Stomach (tissue), 9 donors: ENCODE measurements around the gene COL4A2. TPM values are rescaled to one million over a fixed set of nuclear protein-coding genes. Genes with fewer than 3 reads are reported as not detected.

Experiments
- DNase-seq, 2 donors: peaks; one replicate each; pipeline versions ENCODE4 v3.0.0 to v3.0.0-alpha.2; 2013 to 2019
- H3K27ac ChIP-seq, 5 donors: fragments of 200-600 bp in 4 of 5; sonication (generic) in 4 of 5; one replicate each; pipeline ENCODE4 v1.5.1; 2013 to 2019; ENCODE audit warnings: mild to moderate bottlenecking in 1 of 5, moderate library complexity in 1 of 5
- H3K27me3 ChIP-seq, 3 donors: fragments of 200-600 bp; sonication (generic); one replicate each; pipeline ENCODE4 v1.5.1; 2017 to 2019; ENCODE audit warnings: mixed run types in 1 of 3
- H3K36me3 ChIP-seq, 4 donors: fragments of 200-600 bp; sonication (generic); 1 replicate in 3 of 4; 2 replicates in 1 of 4; pipeline ENCODE4 v1.5.1; 2016 to 2019
- H3K4me1 ChIP-seq, 4 donors: fragments of 200-600 bp; sonication (generic); one replicate each; pipeline ENCODE4 v1.5.1; 2016 to 2019
- H3K4me3 ChIP-seq, 4 donors: fragments of 200-600 bp; sonication (generic) in 3 of 4; one replicate each; pipeline ENCODE4 v1.5.1; 2016 to 2019; ENCODE audit warnings: mild to moderate bottlenecking in 1 of 4
- H3K9me3 ChIP-seq, 4 donors: fragments of 200-600 bp; sonication (generic); one replicate each; pipeline ENCODE4 v1.5.1; 2016 to 2019
- CTCF ChIP-seq, 7 experiments: fragments of 450-650 bp in 4 of 7; fragments of 200-600 bp in 3 of 7; sonication (generic) in 3 of 7; IDR thresholded peaks; one replicate each; pipeline ENCODE4 v1.5.1; 2016 to 2019; ENCODE audit warnings: antibody characterized with exemption in 7 of 7, control low read depth in 2 of 7, mild to moderate bottlenecking in 1 of 7
- EP300 ChIP-seq: sonication (generic); formaldehyde crosslinking; IDR thresholded peaks from one replicate; pipeline ENCODE4 v1.6.1; 2017; ENCODE audit warnings: antibody characterized with exemption
- POLR2A ChIP-seq, 4 donors: fragments of 450-650 bp; IDR thresholded peaks; one replicate each; pipeline ENCODE4 v1.6.1; 2016; ENCODE audit warnings: antibody characterized with exemption in 4 of 4, control low read depth in 2 of 4, mild to moderate bottlenecking in 1 of 4, moderate library complexity in 1 of 4
- POLR2AphosphoS5 ChIP-seq, 3 donors: sonication (generic); formaldehyde crosslinking; IDR thresholded peaks; one replicate each; pipeline ENCODE4 v1.6.1; 2016; ENCODE audit warnings: antibody characterized with exemption in 3 of 3
- WGBS, 5 donors: extraction: QIAGEN DNeasy Blood & Tissue Kit in 3 of 5; methylation state at CpG; one replicate each; pipeline versions ENCODE4 v1.1.5 to v1.1.7; 2013 to 2018; 5-methylcytosine and 5-hydroxymethylcytosine counted together
- intact Hi-C: fragments of 100-400 bp; cut with DNase I; formaldehyde crosslinking; loops from one replicate; pipeline ENCODE4 v1.15.1; 2023; ENCODE audit warnings: low total_unique reads
- polyA plus RNA-seq, 3 donors: library from polyadenylated mRNA; stranded (reverse); fragments of 200-250 nt; gene quantifications; one replicate each; pipeline ENCODE4 v1.2.3, GENCODE V29; 2013
- total RNA-seq, 5 donors: library from RNA; depleted of rRNA; stranded (reverse); fragments of >200 nt; gene quantifications; one replicate each; pipeline versions ENCODE4 v1.1.0 to v1.2.3, GENCODE V29; 2014 to 2016
- donor health status: healthy with polysubstance abuse.
- donor health status: Bipolar disorder and iron deficiency.
- donor health status: healthy.

The COL4A2 gene
- total and polyA plus RNA-seq, 8 donors: 24.0 to 531 (median 214) TPM

GRCh38 chr13:110398564-110399507, 91.8 kb downstream of the COL4A2 start:
- Histone ChIP-seq H3K9me3 (no peaks in the 10 kb centered on the region), H3K27ac (peak overlapping the region in 4 of 5 donors; percentile 84 to 94 (median 89)), H3K27me3 (peaks cover 0 to 4% (median 0%) of the 10 kb centered on the region in 3 donors), H3K4me3 (no peak overlapping the region), H3K4me1 (peaks cover 0 to 49% (median 28%) of the 10 kb centered on the region in 4 donors), H3K36me3 (no peaks in the 10 kb centered on the region)
- intact Hi-C loops: no loop called here
- 63 to 77% (median 73%) methylated on average over 7 of the region's 7 CpGs for WGBS, 5 donors
- no peak for DNase-seq
- no peak for TF ChIP-seq POLR2A (IDR thresholded peaks at IDR 0.05)
- no peak for TF ChIP-seq POLR2AphosphoS5 (IDR thresholded peaks at IDR 0.05)
- no peak for TF ChIP-seq EP300

- peaks cover 0 to 4% (median 0%) of the 10 kb centered on the region in 3 donors for H3K27me3 ChIP-seq
- WGBS, 5 donors: 59 to 80% (median 71%) methylated on average over 2 of the region's 2 CpGs
- H3K9me3 ChIP-seq: no peaks in the 10 kb centered on the region
- peak overlapping the region in 4 of 5 donors; percentile 84 to 94 (median 89) for H3K27ac ChIP-seq
- TF ChIP-seq POLR2AphosphoS5 (IDR thresholded peaks at IDR 0.05): no peak
- no peak for TF ChIP-seq CTCF (IDR thresholded peaks at IDR 0.05)
- TF ChIP-seq EP300: no peak
- TF ChIP-seq POLR2A (IDR thresholded peaks at IDR 0.05): no peak
- peaks cover 0 to 45% (median 28%) of the 10 kb centered on the region in 4 donors for H3K4me1 ChIP-seq
- H3K4me3 ChIP-seq: no peak overlapping the region
- no peak for DNase-seq
- intact Hi-C loops: no loop called here
- H3K36me3 ChIP-seq: no peaks in the 10 kb centered on the region
Measured at GRCh38 chr13:110399801-110400200, 92.7 kb downstream of the COL4A2 start.

GRCh38 chr13:110400786-110401533, 93.9 kb downstream of the COL4A2 start:
- peak overlapping the region in 3 of 5 donors; percentile 88 to 94 (median 90) for H3K27ac ChIP-seq
- H3K9me3 ChIP-seq: no peaks in the 10 kb centered on the region
- peak in 1 of 2 donors; percentile 72 for DNase-seq
- no peaks in the 10 kb centered on the region for H3K36me3 ChIP-seq
- intact Hi-C loops: no loop called here
- TF ChIP-seq EP300 (no peak), CTCF (IDR thresholded peaks at IDR 0.05) (no peak), POLR2A (IDR thresholded peaks at IDR 0.05) (no peak), POLR2AphosphoS5 (IDR thresholded peaks at IDR 0.05) (no peak)
- H3K27me3 ChIP-seq: no peaks in the 10 kb centered on the region
- H3K4me3 ChIP-seq: no peak overlapping the region
- H3K4me1 ChIP-seq: peaks cover 0 to 53% (median 32%) of the 10 kb centered on the region in 4 donors
- WGBS, 5 donors: 58 to 76% (median 64%) methylated on average over 3 of the region's 3 CpGs

- H3K4me1 ChIP-seq: peaks cover 3 to 61% (median 39%) of the 10 kb centered on the region in 4 donors
- TF ChIP-seq EP300 (no peak), POLR2AphosphoS5 (IDR thresholded peaks at IDR 0.05) (no peak), CTCF (IDR thresholded peaks at IDR 0.05) (no peak), POLR2A (IDR thresholded peaks at IDR 0.05) (no peak)
Measured at GRCh38 chr13:110402299-110403069, 95.4 kb downstream of the COL4A2 start.

More at GRCh38 chr13:110402299-110403069, 95.4 kb downstream of the COL4A2 start:
- no peaks in the 10 kb centered on the region for H3K9me3 ChIP-seq
- no peaks in the 10 kb centered on the region for H3K36me3 ChIP-seq
- intact Hi-C loops: no loop called here
- no peak overlapping the region for H3K4me3 ChIP-seq
- H3K27ac ChIP-seq: peak overlapping the region in 4 of 5 donors; percentile 7 to 94 (median 60)
- H3K27me3 ChIP-seq: no peaks in the 10 kb centered on the region
- 86 to 89% (median 86%) methylated on average over 7 to 9 of the region's 9 CpGs for WGBS, 5 donors
- no peak for DNase-seq
